ENCODE measurements around the gene SCN4A.
"Not testable (repeated sequence)": the region's sequence is repeated elsewhere in the genome, so short reads cannot be mapped to it uniquely, and the experiment has no call there.

SCN4A gene

GRCh38 chr17:64015447-64015846 is 42.7 kb upstream of the SCN4A start:
- in situ Hi-C loops (cut with MboI; ENCODE audit: low pct_unique_long_range_greater_than_20kb, low sequenced_read_pairs, unreplicated experiment), result loop anchor here (10.0 kb wide), 1 partner anchor 101 kb away; the partner anchor contains the start of genes CSHL1 and GH1
- no peak for TF ChIP-seq CTCF (IDR thresholded peaks at IDR 0.05; ENCODE audit: extremely low read depth, insufficient read depth, missing control alignments)
- no peak for DNase-seq (ENCODE audit: low spot score)

- no peak for DNase-seq (ENCODE audit: low spot score)
- TF ChIP-seq CTCF (IDR thresholded peaks at IDR 0.05; ENCODE audit: extremely low read depth, insufficient read depth, missing control alignments), result no peak
- in situ Hi-C loops (cut with MboI; ENCODE audit: low pct_unique_long_range_greater_than_20kb, low sequenced_read_pairs, unreplicated experiment), result loop anchor here (10.0 kb wide), 1 partner anchor 95 kb away; the partner anchor contains the start of genes CSHL1 and GH1
These were observed 37.1 kb upstream of the SCN4A start for GRCh38 chr17:64009571-64010402.

- no peak for DNase-seq (ENCODE audit: low spot score)
- no peak for TF ChIP-seq CTCF (IDR thresholded peaks at IDR 0.05; ENCODE audit: extremely low read depth, insufficient read depth, missing control alignments)
- in situ Hi-C loops (cut with MboI; ENCODE audit: low pct_unique_long_range_greater_than_20kb, low sequenced_read_pairs, unreplicated experiment), result no loop called here
These were observed 36.1 kb upstream of the SCN4A start for GRCh38 chr17:64008830-64009229.

- DNase-seq (ENCODE audit: low spot score), result no peak
- in situ Hi-C loops (cut with MboI; ENCODE audit: low pct_unique_long_range_greater_than_20kb, low sequenced_read_pairs, unreplicated experiment), result no loop called here
- no peak for TF ChIP-seq CTCF (IDR thresholded peaks at IDR 0.05; ENCODE audit: extremely low read depth, insufficient read depth, missing control alignments)
These were observed 35.6 kb upstream of the SCN4A start for GRCh38 chr17:64008346-64008745.

GRCh38 chr17:64007838-64008282 is 35.1 kb upstream of the SCN4A start:
- no peak for TF ChIP-seq CTCF (IDR thresholded peaks at IDR 0.05; ENCODE audit: extremely low read depth, insufficient read depth, missing control alignments)
- DNase-seq (ENCODE audit: low spot score), result no peak
- in situ Hi-C loops (cut with MboI; ENCODE audit: low pct_unique_long_range_greater_than_20kb, low sequenced_read_pairs, unreplicated experiment), result no loop called here

- in situ Hi-C loops (cut with MboI; ENCODE audit: low pct_unique_long_range_greater_than_20kb, low sequenced_read_pairs, unreplicated experiment), result not testable (repeated sequence)
These were observed 34.5 kb upstream of the SCN4A start for GRCh38 chr17:64007089-64007837.

More at GRCh38 chr17:64007089-64007837, 34.5 kb upstream of the SCN4A start:
- peak; percentile 8 for DNase-seq (ENCODE audit: low spot score)

All from GM13977 (cell line).